ENCODE measurements around the gene CASZ1. TPM values are rescaled to one million over a fixed set of nuclear protein-coding genes. Genes with fewer than 3 reads are reported as not detected.

Gene CASZ1, protein sequence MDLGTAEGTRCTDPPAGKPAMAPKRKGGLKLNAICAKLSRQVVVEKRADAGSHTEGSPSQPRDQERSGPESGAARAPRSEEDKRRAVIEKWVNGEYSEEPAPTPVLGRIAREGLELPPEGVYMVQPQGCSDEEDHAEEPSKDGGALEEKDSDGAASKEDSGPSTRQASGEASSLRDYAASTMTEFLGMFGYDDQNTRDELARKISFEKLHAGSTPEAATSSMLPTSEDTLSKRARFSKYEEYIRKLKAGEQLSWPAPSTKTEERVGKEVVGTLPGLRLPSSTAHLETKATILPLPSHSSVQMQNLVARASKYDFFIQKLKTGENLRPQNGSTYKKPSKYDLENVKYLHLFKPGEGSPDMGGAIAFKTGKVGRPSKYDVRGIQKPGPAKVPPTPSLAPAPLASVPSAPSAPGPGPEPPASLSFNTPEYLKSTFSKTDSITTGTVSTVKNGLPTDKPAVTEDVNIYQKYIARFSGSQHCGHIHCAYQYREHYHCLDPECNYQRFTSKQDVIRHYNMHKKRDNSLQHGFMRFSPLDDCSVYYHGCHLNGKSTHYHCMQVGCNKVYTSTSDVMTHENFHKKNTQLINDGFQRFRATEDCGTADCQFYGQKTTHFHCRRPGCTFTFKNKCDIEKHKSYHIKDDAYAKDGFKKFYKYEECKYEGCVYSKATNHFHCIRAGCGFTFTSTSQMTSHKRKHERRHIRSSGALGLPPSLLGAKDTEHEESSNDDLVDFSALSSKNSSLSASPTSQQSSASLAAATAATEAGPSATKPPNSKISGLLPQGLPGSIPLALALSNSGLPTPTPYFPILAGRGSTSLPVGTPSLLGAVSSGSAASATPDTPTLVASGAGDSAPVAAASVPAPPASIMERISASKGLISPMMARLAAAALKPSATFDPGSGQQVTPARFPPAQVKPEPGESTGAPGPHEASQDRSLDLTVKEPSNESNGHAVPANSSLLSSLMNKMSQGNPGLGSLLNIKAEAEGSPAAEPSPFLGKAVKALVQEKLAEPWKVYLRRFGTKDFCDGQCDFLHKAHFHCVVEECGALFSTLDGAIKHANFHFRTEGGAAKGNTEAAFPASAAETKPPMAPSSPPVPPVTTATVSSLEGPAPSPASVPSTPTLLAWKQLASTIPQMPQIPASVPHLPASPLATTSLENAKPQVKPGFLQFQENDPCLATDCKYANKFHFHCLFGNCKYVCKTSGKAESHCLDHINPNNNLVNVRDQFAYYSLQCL (N-terminal part only)
- 4.0 and 4.5 TPM in 2 replicates for total RNA-seq

GRCh38 chr1:10796029-10796944 lies at the start of gene CASZ1:
CASZ1 (minus strand) TSS chr1:10796646; CDS start chr1:10693889, 102,757 bp downstream.

Other genes with a start within 250 kb of the CASZ1 start
- 71.1 and 128 TPM in 2 replicates for gene TARDBP, start 216.0 kb upstream of the CASZ1 start, total RNA-seq